HG03432 (cell line): Measurements from ENCODE around the gene GBGT1.

ENCODE experiments used
- ATAC-seq: cut with Tn5 transposase; IDR thresholded peaks from one replicate; pipeline ENCODE4 v1.9.1; 2021; ENCODE audit warnings: mild to moderate bottlenecking, moderate library complexity; ENCODE audit not compliant: unreplicated experiment

The GBGT1 gene

DNA sequence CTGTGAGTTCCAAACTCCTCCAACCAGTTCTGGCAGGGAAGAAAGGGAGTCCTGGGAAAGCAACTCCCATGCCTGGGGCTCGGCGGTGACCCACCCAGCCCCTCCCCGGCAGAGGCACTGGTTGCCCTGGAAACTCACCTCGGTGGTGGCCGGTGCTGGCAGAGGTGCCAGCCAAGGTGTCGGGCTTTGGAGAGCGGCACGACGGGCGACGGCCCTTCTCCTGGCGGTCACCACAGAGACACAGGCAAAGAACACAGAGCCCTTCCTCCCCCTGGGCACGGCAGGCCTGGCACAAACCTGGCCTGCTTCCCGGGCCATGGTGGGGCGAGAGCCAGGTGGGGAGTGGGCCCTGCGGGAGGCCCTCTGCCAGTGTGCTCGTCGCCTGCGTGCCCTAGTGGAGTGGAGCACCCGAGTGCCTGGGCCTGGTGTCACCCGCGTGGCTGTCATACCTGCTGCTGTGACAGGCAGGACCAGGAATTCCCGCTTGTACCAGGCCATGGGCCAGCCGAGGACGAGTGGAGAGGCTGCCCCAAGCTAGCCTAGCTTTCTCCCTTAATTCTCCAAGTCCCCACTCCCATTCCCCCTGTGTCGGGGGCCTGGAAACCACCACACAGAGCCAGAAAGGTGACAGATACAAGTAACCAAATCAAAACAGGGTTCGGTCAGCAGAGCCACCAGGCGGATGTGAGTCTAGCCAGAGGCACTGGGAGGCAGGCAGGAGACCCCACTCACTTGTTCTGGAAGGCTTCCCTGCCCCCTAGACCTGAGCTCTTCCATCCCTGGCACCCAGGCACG is 34.5 kb downstream of the GBGT1 start:
- no peak for ATAC-seq

DNA sequence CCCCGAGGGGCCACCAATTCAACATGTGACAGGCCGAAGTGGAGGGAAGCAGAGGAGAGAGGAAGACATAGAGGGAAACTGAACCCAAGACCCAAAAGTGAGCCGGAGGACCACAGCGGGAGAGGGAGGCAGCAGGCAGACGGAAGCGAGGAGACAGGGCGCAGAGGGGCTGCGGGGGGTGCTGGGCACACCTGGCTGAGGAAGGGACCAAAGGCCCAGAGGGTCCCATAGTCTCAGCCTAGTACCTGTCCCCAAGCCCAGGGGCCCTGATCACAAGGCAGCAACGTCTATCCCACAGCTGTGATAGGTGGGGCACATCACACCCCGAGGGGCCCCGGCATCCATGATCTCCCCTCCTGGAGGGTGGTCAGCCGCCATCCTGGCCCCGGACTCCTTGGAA is 35.6 kb downstream of the GBGT1 start:
- ATAC-seq = no peak

DNA sequence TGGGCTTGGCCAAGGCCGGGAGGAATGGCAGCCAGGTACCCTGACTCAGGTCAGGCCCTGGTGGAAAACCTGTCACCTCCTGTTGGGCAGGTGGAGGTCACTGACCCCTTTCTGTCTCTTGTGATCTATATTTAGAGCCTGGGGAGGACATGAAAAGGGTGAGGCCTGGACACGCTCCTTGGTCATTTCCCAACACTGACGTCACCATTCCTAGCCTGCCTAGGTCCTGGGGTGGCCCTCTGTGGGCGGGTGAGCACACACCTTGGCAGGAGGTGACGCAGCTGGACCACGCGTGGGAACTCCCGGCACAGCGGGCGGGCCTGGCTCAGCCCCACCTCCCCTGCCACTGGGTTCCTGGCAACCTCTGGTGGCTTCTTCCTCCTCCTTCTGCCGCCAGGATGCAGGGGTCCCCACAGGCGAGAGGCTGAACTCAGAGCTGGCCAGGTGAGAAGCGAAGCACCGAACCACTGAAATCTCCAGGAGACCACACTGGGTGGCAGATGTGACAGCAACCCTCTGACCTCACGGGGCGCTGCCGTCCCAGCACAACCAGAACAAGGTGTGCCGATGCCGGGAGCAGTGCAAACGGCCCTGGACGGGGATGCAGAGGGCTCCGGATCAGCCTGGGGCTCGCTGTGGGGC is 36.3 kb downstream of the GBGT1 start:
- no peak for ATAC-seq

DNA sequence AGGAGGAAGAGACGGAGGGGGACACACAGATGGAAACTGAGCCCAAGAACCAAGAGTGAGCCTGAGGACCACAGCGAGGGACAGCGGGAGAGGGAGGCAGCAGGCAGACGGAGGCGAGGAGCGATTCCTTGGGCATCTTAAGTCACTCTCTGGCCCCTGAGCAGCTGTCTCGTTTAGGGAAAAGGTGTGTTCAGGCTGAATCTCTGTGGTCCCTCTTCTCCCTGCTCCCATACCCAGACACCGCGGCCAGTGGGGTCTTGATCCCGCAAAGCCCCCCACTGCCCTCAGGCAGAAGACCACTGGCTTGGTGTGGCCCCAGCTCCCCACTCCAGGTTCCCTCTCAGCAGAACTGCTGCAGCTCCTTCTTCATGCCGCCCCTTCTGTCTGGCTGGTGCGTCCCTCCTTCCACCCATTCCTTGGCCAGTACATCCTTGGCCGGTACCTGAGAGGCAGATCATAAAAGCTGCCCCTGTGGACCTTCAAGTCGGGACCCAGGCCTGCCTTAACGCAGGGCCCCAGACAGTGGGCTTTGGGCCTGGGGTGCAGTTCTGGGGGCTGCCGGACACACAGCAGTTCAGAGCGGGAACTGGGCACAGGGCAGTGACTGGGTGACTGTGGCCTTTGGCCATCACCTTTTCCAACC is 36.9 kb downstream of the GBGT1 start:
- ATAC-seq = no peak

DNA sequence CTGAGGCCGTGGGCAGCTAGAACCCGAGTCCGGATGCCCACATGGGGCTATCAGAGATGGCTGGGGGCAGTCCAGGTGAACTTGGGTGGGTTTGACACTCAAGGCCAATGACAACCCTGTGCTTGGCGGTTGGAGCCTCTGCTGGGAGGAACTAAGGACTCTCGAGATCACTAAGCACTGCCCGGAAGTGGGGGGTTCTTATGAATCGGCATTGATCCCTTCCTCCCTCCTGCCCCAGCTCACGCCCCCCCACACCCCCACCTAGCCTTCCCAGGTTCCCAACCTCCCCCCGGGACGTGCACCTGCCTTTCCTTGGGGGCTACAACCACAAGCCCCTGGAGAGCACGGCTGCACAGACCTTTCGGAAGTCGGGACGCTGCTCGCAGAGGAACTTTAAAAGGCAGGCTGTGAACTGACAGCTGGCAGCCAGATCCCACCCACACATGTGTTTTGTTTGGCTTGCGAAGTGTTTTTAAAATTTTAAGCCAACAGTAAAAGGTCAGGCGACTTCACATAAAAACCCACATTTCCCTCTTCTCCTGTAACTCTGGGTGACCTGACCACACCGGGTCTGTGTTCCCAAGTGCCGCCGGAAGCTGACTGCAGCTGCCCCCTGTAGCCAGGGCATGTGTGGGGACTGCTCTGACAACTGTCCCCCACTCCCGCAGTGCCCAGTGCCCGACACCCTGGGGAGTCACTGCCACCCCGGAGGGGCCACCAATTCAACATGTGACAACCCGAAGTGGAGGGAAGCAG is 37.6 kb downstream of the GBGT1 start:
- ATAC-seq = no peak

DNA sequence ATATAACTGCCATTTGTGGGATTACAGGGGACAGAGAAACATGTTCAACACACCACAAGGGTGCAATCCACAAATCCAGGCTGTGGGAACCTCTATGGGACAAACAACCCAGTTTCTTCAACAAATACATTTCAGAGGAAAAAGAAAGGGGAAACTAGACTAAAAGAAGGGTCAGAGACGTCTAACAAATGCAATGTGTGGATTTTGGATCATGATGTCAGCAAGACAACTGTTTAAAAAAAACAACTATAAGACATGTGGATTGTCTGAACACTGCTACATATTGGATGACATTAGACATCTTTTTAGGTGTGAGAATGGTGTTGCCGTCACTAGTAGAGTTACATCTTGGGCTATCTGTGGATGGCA is 38.8 kb downstream of the GBGT1 start:
- ATAC-seq = no peak

DNA sequence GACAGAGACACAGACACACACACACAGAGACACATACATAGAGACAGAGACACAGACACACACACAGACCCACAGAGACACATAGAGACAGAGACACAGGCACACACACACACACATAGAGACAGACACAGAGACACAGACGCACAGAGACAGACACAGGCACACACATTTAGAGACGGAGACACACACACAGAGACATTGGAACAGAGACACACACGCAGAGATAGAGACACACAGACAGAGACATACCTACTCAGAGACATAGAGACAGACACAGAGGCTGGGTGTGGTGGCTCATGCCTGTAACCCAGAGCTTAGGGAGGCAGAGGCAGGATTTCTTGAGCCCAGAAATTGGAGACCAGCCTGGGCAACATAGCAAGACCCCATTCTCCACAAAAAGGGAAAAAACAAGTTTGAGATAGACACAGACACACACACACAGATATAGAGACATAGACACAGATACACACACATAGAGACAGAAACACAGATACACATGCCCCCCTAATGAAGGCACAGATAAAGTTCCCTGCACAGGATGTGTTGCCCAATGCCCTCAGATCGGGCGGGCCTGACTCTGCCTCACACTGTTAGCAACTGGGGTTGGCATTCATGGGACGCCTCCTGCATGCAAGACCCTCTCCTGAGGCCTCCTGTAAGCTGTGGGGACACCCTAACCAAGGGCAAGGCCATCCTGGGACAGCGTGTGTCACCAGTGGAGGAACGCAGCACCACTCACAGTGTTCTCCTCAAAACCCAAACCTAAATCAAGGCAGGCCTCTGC is 39.4 kb downstream of the GBGT1 start:
- no peak for ATAC-seq

DNA sequence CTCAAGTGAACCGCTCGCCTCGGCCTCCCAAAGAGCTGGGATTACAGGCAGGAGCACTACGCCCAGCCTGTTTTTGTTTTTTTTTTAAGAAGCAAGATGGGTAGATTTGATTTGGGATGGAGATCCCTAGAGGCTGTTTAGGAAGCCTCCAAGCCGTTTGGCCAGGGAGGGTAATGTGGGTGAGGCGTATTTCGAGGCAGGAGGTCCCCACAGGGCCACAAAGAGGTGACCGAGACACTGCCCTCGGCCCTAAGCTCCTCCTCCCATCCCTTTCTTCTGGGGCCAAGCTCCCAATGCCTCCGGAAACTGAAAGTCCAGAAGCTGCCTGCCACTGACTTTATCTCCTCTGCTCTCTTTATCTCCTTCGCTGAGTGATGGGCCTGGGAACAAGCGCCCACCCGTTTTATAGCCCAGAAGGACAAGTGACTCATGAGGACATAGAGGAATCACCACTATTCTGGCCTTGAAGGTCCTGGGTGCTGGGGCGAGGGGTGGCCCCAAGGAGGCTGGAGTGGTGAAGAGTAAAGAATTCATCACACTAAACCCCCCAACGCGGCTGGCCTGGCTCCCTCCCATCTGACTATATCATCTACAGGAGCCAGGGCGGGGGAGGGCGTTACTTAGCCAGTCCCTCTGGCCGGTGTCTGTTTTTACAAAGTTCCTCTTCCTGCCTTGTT is 40.6 kb downstream of the GBGT1 start:
- ATAC-seq = no peak

DNA sequence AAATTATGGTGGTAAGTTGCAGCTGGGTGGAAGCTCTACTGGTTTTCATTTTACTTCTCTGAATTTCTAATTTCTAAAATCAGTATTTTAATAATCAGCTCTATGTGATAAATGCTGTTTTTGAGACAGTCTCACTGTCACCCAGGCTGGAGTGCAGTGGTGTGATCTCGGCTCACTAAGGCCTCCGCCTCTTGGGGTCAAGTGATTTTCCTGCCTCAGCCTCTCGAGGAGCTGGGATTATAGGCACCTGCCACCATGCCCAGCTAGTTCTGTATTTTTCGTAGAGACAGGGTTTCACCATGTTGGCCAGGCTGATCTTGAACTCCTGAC is 41.1 kb downstream of the GBGT1 start:
- ATAC-seq = no peak

DNA sequence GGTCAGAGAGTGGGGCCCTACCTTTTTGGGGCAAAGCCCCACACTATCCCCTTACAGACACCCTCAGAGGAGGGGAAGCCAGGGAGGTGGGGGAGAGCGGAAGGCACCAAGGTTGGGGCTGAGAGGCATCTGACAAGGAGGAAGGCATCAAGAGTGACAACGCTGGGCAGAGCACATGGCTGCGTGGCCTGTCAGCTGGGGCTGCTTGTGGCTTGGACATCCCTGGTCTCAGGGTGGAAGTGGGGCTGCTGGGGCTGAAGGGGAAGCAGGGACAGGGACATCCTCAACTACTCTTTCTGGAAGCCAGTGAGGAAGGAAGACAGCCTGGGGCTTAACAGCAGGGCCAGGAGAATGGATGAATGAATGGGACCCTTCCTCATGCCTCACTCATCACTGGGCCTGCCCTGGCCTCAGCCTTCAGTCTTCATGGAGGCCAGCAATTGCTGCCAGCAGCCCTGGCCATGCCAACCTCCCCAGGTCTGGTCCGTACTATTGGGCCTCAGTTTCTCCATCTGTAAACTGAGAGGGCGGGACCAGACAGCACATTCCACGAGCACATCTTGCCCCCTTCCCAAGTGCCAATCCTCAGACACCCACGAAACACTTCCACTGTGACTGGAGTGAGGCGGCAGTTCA is 41.7 kb downstream of the GBGT1 start:
- ATAC-seq = no peak

DNA sequence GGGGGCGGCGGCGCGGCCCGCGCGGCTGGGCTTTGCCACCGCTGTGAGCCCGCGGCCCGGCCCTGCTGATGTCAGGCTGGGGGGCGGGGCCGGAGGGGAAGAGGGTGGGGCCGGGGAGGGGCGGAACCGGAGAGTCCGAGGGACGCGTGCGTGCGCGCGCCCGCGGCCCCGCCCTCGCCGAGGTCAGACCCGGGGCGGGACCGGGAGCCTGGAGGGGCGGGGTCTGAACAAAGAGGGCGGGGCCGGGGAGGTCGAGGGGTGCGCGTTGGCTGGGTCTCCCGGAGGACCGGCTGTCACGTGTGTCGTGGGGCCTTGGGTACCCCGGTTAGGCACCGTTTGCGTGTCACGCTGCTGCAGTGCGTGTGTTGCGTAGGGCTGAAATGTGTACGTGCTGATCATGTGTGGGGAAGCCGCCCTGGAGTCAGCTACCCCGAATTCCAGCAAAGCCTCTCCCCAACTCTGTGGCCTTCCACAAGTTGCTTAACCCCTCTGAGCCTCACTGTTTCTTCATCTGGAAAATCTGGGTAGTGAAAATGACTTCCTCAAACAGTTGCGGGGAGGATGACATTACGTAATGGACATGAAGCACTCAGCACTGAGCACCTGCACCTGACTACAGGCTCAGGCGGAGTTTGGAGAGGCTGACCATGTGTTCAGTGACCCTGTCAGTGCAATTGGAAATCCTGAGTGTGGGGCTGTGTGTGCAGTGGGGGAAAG is 42.4 kb downstream of the GBGT1 start, which contains the start of gene RALGDS:
RALGDS (minus strand) TSS at position 43 of the 717 bp plus-strand sequence. CDS start 86 bp downstream, outside the sequence.
- peak; percentile 63 for ATAC-seq

DNA sequence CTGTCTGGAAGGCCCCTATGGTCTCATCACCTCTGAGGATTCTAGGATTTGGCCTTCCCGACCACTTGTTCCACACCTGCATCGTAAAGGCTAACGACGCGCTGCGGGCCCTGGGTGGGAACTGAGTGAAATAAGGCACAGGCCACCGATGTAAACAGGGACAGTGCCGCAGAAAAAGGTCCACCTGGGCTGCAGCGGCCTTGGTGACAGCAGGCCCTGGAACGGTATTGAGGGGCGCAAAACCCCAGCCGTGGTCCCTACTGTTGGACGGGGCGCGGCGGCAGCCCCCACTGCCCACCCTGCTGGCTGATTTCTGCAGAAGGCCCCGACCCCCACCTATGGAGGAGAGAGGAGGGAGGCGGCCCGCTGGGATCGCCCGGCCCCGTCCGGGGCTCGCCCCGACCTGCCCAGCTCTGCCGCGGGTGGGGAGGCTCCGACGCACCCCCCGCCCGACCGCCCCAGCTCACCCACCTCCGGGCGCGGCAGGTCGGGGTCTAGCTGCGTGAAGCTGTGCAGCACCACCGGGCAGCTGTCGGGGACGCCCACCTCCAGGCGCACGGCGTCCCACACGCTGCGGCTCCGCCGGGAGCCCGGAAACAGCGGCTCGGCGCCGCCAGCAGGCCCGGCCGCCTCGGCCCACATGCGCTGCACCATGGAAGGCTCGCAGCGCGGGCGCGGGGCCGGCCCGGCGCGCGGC is 43.1 kb downstream of the GBGT1 start:
- no peak for ATAC-seq

DNA sequence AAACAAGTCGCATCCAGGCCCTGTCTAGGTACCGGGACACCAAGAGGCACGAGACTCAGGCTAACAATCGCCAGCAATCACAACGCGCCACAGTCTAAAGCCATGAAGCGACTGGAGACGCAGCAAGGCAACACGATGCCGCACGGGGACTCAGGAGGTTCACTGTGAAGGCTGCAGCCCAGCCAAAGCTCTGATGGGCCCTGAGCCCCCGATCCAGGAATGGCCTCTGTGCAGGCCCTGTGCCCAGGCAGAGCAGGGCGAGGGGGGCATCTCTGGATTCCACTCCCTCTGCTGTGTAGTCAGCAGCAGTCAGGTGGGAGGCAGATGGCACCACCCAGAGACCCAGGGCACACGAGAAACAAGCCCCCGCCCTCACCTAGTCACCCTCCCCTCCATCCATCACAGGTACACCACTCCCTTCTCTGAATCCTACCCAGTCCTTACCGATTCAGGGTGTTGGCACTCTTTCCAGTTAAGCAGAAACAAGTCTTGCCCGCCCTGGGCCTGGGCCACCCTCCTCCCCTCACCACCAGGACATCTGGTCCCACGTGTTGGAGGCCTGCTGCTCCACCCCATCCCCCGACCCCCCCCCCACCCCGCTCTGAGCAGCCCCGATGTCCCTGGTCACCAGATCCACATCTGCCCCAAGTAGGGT is 43.7 kb downstream of the GBGT1 start:
- ATAC-seq = no peak

DNA sequence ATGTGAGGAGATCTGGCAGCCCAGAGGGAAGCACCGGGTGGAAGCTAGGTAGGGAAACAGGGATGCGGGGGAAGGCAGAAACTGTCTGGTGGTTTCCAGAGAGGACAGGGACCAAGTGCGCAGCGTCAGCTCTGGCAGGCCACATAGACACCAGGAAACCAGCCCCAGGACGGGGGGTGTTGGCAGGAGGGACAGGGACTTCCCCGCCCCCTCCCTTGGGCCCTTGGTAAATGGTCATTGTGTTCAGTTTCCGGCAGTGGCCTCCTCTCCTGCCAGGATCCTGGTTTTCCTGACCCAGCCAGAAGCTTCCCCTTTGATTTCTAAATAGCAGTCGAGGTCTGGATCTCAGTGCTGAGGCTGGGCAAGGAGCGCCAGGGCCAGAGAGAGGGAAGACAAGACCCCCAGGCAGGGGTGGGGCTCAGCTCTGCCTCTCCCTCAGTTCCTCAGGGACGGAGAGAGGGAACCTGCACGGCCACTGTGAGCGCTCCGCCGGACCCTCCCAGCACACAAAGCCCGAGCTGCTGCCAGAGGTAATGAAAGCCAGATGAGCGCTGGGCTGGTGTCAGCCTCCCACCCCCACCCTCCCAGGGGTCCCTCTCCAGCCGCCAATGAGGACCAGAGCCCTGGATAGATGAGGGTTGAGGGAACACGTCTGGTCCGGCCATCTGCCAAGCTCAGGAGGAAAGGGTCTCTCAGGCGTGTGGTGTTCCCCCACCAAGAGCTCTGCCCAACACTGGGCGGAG is 44.4 kb downstream of the GBGT1 start:
- ATAC-seq = no peak

DNA sequence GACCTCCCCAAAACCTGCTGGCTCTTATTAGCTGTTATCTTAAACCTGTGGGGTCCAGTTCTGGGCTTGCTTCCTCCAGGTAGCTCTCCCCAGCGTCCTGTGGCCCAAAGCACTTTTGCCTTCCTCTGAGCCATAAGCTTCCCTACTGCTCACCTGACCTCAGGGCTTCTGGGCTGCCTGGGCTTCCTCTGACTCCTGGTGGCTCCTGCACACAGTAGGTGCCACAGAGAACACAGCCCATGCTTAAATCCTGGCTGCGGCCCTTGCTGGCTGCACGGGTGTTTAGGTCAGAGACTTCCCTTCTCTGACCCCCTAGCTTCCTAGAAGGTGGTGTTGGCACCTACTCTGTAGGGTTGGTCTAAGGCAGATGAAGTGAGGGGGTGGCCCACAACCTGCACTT is 45.1 kb downstream of the GBGT1 start:
- no peak for ATAC-seq

DNA sequence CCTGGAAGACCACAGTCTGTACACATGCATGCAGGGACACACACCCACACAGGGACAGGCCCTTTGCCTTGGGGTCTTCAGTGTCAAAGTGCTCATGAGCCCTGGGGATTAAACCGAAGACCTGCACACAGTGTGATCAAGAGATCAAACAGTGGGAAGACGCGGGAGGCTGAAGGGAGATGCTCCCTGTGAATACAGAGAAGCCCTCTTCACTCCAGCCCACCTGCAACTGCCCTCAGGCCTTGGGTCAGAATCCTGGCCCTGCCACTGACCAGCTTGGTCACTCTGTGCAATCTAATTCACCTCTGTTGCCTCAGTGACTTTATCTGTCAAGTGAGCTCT is 45.6 kb downstream of the GBGT1 start:
- ATAC-seq = no peak
